Activated CD4-positive, alpha-beta T cell treated with anti-CD3 and anti-CD28 coated beads, Interleukin-2, amount 50 U/mL, for 1 hour (primary cell): ENCODE results near the gene ATP13A2.

Source experiments
- DNase-seq: peaks from one replicate; pipeline ENCODE4 v3.0.0-alpha.2; 2020

Gene ATP13A2

GRCh38 chr1:17011439-17012307 lies at the start of gene ATP13A2:
Gene ATP13A2, minus strand, starts transcription at chr1:17011928. Its CDS starts 190 bp downstream, at chr1:17011738.
- DNase-seq = peak; percentile 79

- DNase-seq = no peak
Observed at GRCh38 chr1:17061486-17061885, 49.8 kb upstream of the ATP13A2 start.

DNA sequence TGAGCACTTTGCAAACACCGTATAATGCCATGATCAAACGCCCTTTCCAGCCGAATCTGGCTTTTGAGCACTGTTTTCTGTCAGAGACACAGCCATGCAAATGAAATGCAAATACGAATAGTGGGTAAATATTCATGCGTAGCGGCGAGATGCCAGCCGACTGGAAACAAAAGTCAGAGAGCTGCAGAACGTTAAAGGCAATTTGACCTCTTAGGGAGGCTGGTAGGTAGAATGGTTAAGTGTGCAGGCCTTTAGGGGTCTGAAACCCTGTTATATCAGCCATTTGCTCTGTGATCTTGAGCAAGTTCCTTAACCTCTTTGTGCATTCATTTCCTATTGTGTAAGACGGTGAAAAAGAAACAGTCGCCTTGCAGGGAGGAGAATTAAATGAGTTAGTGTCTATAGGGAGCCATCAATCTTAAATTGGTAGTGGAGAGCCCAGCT lies 48.6 kb upstream of the ATP13A2 start:
- DNase-seq = no peak

GRCh38 chr1:17059391-17060305 lies 47.9 kb upstream of the ATP13A2 start:
- DNase-seq = peak; percentile 21

DNA sequence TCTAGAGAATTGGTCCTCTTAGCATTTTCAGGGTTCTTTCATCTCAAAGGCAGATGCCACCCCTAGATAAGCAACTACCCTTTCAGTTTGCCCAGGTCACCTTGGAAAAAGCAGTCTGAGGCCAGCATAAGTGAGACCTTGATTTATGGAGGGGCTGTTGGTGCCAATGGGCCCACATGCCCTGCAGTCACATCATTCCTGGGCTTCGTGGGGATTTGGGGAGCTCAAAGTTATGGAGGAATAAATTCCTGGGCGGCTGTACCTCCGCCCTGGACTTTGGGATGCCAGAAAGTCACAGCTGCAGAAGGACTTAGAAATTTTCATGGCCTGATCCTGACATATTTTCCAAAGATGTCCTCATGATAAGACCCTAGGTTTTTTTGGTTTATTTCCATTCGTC lies 44.8 kb upstream of the ATP13A2 start:
- no peak for DNase-seq

DNA sequence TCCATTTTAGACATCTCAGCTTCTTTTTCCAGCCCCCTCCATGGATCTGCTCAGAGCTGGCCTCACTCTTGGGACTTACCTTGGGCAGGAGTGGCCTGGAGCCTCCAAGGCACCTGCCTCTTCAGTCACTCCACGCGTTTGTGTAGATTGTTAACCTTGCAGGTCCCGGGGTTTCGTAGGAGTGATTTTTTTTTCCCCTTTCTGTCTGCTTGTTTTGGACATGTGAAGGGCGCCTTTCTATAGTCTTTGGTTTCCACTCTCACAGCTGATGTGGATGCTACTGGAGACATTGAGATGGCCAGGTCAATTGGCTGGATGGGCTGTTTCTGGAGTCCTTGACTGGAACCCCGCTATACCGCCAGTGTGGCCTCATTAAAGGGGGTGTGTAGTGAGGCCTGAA lies 44.1 kb upstream of the ATP13A2 start:
- DNase-seq = no peak

DNA sequence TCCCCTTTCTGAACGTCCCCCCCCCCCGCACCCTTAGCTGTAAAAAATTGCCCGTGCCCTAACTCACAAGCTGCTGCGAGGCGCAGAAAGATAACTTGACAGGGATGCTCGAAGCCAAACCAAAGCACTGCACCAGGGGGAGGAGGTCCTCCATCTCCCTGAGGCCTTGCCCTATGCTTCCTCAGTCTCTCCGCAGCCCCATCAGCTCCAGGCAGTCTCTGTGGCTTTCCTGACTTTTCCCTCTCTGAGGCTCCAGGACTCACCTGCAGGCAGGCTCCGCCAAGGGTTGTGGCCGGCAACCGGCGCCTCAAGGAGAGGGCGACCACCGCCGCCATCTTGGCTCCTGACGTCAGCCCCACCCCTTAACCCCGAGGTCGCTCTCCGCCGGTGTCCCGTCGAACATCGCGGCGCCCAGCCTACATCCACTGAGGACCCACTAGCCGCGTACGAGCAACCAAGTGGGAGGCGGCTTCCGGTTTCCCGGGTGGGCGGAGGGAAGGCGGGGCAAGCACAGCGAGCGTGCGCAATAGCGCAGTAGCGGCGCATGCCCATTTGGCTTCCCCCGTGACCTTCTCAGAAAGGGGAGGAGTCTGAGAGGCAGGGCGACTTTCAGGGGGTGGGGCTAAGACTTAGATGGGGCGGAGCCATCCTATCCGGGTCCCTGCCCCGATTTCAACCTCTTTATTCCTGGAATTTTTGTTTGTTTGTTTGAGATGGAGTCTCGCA lies 42.1 kb upstream of the ATP13A2 start, which contains the start of gene SDHB:
SDHB (minus strand) TSS at position 348 of the 726 bp plus-strand sequence; CDS start at position 335, 13 bp downstream.
- DNase-seq = peak; percentile 99

- no peak for DNase-seq
Observed at GRCh38 chr1:17053086-17053684, 41.5 kb upstream of the ATP13A2 start.

- DNase-seq = no peak
Observed at GRCh38 chr1:17052641-17053040, 40.9 kb upstream of the ATP13A2 start.

DNA sequence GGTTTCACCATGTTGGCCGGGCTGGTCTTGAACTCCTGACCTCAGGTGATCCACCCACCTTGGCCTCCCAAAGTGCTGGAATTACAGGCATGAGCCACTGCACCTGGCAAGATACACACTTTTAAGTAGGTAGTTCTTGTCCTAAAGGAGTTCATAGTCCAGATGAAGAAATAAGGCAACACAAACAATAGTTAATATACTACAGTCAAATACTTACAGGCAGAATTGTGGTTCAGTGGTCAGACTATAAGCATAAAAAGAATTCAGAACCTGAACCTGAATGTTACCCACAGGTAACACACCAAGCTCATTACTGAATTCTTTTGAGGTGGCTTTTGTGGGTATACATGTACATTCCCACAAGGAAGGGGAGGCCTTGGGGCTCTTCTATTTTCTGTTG lies 40.3 kb upstream of the ATP13A2 start:
- no peak for DNase-seq

- DNase-seq = no peak
Observed at GRCh38 chr1:17047924-17048323, 36.2 kb upstream of the ATP13A2 start.

DNA sequence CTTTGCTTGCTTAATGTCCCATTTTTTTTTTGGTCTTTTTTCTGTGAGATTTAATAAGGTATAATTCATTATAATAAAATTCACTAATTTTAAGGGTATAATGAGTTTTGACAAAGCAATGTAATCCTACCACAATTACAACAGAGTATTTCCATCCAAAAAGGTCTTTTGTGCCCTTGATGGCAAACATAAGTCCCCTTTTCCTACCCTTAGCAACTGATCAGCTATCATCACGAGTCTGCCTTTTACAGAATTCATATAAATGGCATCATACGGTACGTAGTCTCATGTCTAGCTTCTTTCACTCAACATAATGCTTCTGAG lies 34.6 kb upstream of the ATP13A2 start:
- DNase-seq = no peak

DNA sequence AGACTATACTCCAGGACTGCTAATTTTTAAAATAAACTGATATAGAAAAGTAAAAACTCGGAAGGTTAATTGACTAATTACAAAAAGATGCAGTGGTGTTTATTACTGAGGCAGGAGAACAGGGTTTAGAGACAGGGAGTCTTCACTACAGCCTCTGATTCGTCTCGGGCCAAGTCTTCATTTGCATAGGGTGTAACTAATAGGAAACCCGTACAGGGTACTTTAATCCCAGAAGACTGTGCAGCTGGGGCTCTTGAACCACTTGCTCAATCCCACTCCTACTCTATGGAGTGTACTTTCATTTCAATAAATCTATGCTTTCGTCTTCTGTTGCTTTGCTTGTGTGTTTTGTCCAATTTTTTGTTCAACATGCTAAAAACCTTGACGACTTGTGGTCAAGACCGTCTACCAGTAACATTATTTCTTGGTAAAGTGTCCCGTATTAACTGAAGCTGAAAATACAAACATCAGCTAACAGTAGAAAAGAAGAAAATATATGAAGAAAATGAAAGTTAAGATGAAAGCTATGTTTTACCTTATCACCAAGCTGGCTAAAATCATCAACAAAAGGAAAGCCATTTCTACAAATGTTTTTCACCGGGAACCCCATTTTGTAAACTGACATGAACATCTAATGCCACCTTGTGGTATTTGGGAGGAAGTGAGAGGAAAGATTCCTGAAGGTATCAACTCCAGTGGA lies 34.1 kb upstream of the ATP13A2 start:
- DNase-seq = no peak

- DNase-seq = no peak
Observed at GRCh38 chr1:17045150-17045549, 33.4 kb upstream of the ATP13A2 start.

DNA sequence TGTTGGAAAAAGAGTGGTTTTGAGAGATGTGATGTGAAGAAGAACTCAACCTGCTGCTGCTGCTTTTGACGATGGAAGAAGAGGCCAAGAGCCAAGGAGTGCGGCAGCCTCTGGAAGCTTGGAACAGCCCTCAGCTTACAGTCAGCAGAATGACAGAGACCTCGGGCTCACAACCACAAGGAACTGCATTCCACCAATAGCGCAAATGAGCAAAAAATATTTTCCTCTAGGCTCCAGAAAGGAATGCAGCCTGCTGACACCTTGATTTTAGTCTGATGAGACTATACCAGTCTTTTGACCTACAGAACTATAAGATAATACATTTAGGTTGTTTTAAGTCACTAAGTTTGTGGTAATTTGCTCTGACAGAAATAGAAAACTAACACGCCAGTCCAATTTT lies 31.9 kb upstream of the ATP13A2 start:
- DNase-seq = no peak

- DNase-seq = no peak
Observed at GRCh38 chr1:17040135-17040534, 28.4 kb upstream of the ATP13A2 start.

GRCh38 chr1:17039522-17039921 lies 27.8 kb upstream of the ATP13A2 start:
- no peak for DNase-seq

DNA sequence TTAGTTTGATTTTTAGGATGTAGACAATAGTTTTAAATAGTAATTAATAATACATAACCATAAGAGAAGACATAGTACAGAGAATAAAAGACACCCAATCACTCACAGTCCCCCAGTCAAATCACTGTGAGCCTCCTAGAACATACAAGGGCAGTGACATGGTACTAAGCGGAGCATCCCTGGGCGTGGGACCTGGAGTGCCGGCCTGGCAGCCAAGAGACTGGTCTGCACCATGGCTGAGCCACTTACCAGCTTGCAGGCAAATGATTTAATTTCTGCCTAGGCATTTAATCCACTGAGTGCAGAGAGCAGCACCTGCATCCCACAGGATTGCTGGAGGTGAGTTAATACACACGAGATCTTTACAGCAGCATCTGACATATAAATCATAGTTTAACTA lies 21.8 kb upstream of the ATP13A2 start:
- DNase-seq = no peak

DNA sequence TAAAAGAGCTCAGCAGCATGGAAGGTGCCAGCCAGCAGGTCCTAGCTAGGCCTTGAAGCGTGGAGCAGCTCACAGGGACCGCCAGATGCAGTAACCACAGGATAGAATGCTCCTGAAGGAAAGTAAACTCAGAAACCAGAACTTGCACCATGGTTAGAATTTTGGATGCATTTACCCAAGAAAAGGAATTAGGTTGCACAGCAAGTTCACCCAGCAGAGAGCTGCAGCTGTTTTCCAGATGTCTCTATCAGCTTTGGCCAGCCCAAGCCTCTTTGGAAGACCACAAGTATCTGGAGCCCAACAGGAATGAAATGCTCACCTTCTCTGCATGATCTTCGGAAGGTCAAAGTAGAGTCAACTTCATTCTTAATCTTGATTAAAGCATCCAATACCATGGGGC lies 21.0 kb upstream of the ATP13A2 start:
- DNase-seq = no peak

DNA sequence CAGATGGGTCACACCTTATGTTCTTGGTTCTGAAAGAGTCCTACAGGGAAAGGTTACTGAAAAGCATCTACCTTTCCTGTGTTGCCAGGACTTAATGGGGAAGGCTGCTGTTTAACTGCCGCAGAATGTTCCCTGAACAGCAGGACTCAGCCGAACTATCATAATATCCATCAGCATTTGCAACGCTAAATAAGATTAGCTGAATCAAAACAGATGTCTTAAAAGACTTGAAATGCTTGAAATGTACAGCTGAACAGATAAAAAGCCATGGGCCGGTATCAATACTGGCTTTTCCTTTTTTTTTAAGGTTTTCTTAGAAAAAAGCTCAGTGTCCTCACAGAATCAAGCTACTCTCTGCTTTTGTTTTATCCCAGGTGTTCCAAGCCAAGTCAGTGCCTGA lies 19.7 kb upstream of the ATP13A2 start:
- no peak for DNase-seq

DNA sequence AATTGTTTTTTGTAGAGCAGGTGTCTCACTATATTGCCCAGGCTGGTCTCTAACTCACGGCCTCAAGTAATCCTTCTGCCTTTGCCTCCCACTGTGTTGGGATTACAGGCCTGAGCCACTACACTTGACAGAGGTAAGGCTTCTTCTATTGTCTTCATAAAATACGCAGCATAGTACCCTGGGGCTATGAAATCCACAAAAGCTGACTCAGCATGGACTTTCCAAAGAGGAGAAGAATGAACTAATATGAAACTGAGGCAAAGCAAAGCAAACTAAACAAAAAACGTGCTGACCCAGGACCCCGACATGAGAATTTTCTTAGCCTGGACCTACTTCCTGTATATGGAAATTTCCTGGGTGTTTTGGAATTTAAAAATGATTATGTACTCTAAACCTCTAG lies 18.5 kb upstream of the ATP13A2 start:
- DNase-seq = no peak

- DNase-seq = no peak
Observed at GRCh38 chr1:17028662-17029188, 17.0 kb upstream of the ATP13A2 start.
